Sigmoid colon (tissue), 7 donors: ENCODE results near the gene MED25. TPM values are rescaled to one million over a fixed set of nuclear protein-coding genes. Genes with fewer than 3 reads are reported as not detected.

Experiments
- DNase-seq: peaks from one replicate; pipeline ENCODE4 v3.0.0-alpha.2; 2019
- H3K27ac ChIP-seq, 4 donors: fragments of 200-600 bp; sonication (generic); one replicate each; pipeline ENCODE4 v1.5.1; 2016 to 2019; ENCODE audit warnings: mild to moderate bottlenecking in 1 of 4
- H3K27me3 ChIP-seq, 3 donors: fragments of 200-600 bp; sonication (generic); one replicate each; pipeline ENCODE4 v1.5.1; 2019; ENCODE audit warnings: mild to moderate bottlenecking in 1 of 3
- H3K36me3 ChIP-seq, 4 donors: fragments of 200-600 bp; sonication (generic); one replicate each; pipeline ENCODE4 v1.5.1; 2016 to 2019
- H3K4me1 ChIP-seq, 4 donors: fragments of 200-600 bp; sonication (generic); one replicate each; pipeline ENCODE4 v1.5.1; 2017 to 2019
- H3K4me3 ChIP-seq, 4 donors: fragments of 200-600 bp; sonication (generic); one replicate each; pipeline ENCODE4 v1.5.1; 2017 to 2019; ENCODE audit warnings: mild to moderate bottlenecking in 2 of 4, moderate library complexity in 1 of 4
- H3K9me3 ChIP-seq, 4 donors: fragments of 200-600 bp in 3 of 4; sonication (generic) in 3 of 4; one replicate each; pipeline versions ENCODE4 v1.5.1 to v1.6.1; 2013 to 2019
- EP300 ChIP-seq, 4 donors: sonication (generic); formaldehyde crosslinking; IDR thresholded peaks; one replicate each; pipeline ENCODE4 v1.6.1; 2017; ENCODE audit warnings: antibody characterized with exemption in 4 of 4
- POLR2A ChIP-seq, 2 donors: fragments of 450-650 bp; IDR thresholded peaks; one replicate each; pipeline ENCODE4 v1.6.1; 2016; ENCODE audit warnings: antibody characterized with exemption in 2 of 2, mild to moderate bottlenecking in 2 of 2, moderate library complexity in 2 of 2
- POLR2AphosphoS5 ChIP-seq, 4 donors: sonication (generic); formaldehyde crosslinking; IDR thresholded peaks; one replicate each; pipeline ENCODE4 v1.6.1; 2017; ENCODE audit warnings: antibody characterized with exemption in 4 of 4
- WGBS, 2 donors: extraction: QIAGEN DNeasy Blood & Tissue Kit; methylation state at CpG; one replicate each; pipeline ENCODE4 v1.1.7; 2013; 5-methylcytosine and 5-hydroxymethylcytosine counted together
- intact Hi-C: fragments of 100-400 bp; cut with DNase I; formaldehyde crosslinking; loops from one replicate; pipeline ENCODE4 v1.15.1; 2023
- polyA plus RNA-seq, 3 donors: library from polyadenylated mRNA; stranded (reverse); fragments of 200-250 nt; gene quantifications; one replicate each; pipeline ENCODE4 v1.2.3, GENCODE V29; 2013
- total RNA-seq, 4 donors: library from RNA; depleted of rRNA; stranded (reverse); fragments of >200 nt; gene quantifications; one replicate each; pipeline ENCODE4 v1.1.0, GENCODE V29; 2016
- TF ChIP-seq, protein P1 (sequence below), 4 experiments: fragments of 450-650 bp in 3 of 4; fragments of 200-600 bp in 1 of 4; IDR thresholded peaks; one replicate each; pipeline ENCODE4 v1.5.1; 2016 to 2019; ENCODE audit warnings: antibody characterized with exemption in 4 of 4, mild to moderate bottlenecking in 3 of 4, moderate library complexity in 2 of 4
- donor health status: healthy with polysubstance abuse.
- donor health status: Bipolar disorder and iron deficiency.
- donor health status: healthy.

The MED25 gene
- total and polyA plus RNA-seq, 7 donors = 17.8 to 45.4 (median 23.3) TPM

- TF ChIP-seq POLR2A (IDR thresholded peaks at IDR 0.05) = no peak
- no peak for TF ChIP-seq EP300 (IDR thresholded peaks at IDR 0.05)
- TF ChIP-seq, protein P1, sequence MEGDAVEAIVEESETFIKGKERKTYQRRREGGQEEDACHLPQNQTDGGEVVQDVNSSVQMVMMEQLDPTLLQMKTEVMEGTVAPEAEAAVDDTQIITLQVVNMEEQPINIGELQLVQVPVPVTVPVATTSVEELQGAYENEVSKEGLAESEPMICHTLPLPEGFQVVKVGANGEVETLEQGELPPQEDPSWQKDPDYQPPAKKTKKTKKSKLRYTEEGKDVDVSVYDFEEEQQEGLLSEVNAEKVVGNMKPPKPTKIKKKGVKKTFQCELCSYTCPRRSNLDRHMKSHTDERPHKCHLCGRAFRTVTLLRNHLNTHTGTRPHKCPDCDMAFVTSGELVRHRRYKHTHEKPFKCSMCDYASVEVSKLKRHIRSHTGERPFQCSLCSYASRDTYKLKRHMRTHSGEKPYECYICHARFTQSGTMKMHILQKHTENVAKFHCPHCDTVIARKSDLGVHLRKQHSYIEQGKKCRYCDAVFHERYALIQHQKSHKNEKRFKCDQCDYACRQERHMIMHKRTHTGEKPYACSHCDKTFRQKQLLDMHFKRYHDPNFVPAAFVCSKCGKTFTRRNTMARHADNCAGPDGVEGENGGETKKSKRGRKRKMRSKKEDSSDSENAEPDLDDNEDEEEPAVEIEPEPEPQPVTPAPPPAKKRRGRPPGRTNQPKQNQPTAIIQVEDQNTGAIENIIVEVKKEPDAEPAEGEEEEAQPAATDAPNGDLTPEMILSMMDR (IDR thresholded peaks at IDR 0.05) = no peak
- TF ChIP-seq POLR2AphosphoS5 (IDR thresholded peaks at IDR 0.05) = no peak
- intact Hi-C loops = no loop called here
- H3K4me1 ChIP-seq = peaks cover 0 to 54% (median 52%) of the 10 kb centered on the region in 4 donors
- H3K36me3 ChIP-seq = peaks cover 0 to 24% (median 5%) of the 10 kb centered on the region in 4 donors
- WGBS, 2 donors = 73 to 83% methylated on average over 15 of the region's 15 CpGs
- peak overlapping the region in 3 of 4 donors; percentile 55 to 64 (median 56) for H3K4me3 ChIP-seq
- H3K27me3 ChIP-seq = no peaks in the 10 kb centered on the region
- DNase-seq = peak; percentile 70
- H3K9me3 ChIP-seq = no peaks in the 10 kb centered on the region
- H3K27ac ChIP-seq = peak overlapping the region; percentile 91 to 96 (median 92)
Observed at GRCh38 chr19:49870309-49870901, 52.3 kb downstream of the MED25 start.

DNA sequence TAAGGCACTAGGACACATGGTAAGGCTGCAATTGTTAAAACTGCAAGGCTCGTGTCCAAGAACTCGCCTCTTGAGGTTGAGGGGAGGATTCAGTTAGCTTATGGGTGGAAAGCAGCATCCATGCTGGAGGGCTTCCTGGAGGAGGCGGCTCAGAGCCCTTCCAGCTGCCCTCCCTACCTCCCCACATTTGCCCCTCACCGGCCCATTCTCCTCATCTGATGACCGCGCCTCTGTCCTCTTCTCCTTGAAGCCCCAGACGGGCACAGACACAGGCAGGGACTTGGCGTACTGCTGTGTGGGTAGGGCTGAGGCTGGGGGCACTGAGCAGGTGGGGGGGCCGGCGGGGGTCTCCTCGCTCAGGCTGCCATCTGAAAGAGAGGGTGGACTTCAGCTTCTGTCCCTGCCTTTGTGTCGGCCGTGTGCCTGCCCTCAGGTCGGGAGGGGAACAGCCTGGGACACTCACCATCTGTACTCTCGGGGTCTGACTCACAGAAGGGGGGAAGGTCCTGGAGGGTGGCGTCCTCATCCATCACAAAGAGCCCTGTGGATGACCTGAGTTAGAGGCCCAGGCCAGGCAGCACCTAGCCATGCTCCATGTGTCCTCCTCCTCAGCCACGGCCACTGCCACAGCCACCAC is 53.4 kb downstream of the MED25 start:
- Histone ChIP-seq H3K4me3 (no peak overlapping the region), H3K36me3 (peaks cover 0 to 24% (median 5%) of the 10 kb centered on the region in 4 donors), H3K27ac (peak overlapping the region in 1 of 4 donors; percentile 96), H3K9me3 (no peaks in the 10 kb centered on the region), H3K4me1 (peaks cover 0 to 49% (median 47%) of the 10 kb centered on the region in 4 donors), H3K27me3 (no peaks in the 10 kb centered on the region)
- intact Hi-C loops = no loop called here
- 92 to 94% methylated on average over 17 of the region's 17 CpGs for WGBS, 2 donors
- DNase-seq = no peak
- TF ChIP-seq POLR2AphosphoS5 (IDR thresholded peaks at IDR 0.05) = no peak
- no peak for TF ChIP-seq EP300 (IDR thresholded peaks at IDR 0.05)
- TF ChIP-seq, protein P1 (IDR thresholded peaks at IDR 0.05) = no peak
- TF ChIP-seq POLR2A (IDR thresholded peaks at IDR 0.05) = no peak

- H3K27me3 ChIP-seq = no peaks in the 10 kb centered on the region
- peaks cover 0 to 44% (median 42%) of the 10 kb centered on the region in 4 donors for H3K4me1 ChIP-seq
- TF ChIP-seq, protein P1 (IDR thresholded peaks at IDR 0.05) = no peak
- TF ChIP-seq EP300 (IDR thresholded peaks at IDR 0.05) = no peak
- TF ChIP-seq POLR2AphosphoS5 (IDR thresholded peaks at IDR 0.05) = no peak
- TF ChIP-seq POLR2A (IDR thresholded peaks at IDR 0.05) = no peak
- no peak for DNase-seq
- peaks cover 0 to 24% (median 5%) of the 10 kb centered on the region in 4 donors for H3K36me3 ChIP-seq
- no peaks in the 10 kb centered on the region for H3K9me3 ChIP-seq
- 90 to 91% methylated on average over 27 of the region's 27 CpGs for WGBS, 2 donors
- H3K4me3 ChIP-seq = no peak overlapping the region
- no peak overlapping the region for H3K27ac ChIP-seq
- intact Hi-C loops = no loop called here
Observed at GRCh38 chr19:49872245-49873128, 54.4 kb downstream of the MED25 start.

DNA sequence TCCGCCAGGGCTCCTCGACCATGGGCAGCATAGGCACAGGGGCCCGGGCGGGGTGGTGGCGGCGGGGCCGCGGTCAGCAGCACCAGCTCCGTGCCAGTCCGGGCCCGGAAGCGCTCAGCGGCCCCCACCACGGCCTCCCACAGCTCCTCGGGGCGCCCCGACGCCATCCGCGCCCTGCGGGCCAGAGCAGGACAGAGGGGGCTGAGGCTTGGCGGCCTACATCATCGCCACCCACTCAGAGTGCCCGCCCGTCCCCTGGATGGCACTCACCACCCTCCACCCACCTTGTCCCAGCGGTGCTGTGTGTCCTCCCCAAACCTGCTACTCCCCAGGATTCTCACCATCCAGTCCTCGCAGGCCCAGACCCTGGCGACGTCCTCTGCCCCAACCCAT is 55.0 kb downstream of the MED25 start:
- Histone ChIP-seq H3K9me3 (no peaks in the 10 kb centered on the region), H3K27ac (no peak overlapping the region), H3K4me3 (no peak overlapping the region), H3K4me1 (peaks cover 0 to 44% (median 40%) of the 10 kb centered on the region in 4 donors), H3K27me3 (no peaks in the 10 kb centered on the region), H3K36me3 (peaks cover 0 to 24% (median 5%) of the 10 kb centered on the region in 4 donors)
- DNase-seq = no peak
- no peak for TF ChIP-seq POLR2A (IDR thresholded peaks at IDR 0.05)
- no peak for TF ChIP-seq EP300 (IDR thresholded peaks at IDR 0.05)
- TF ChIP-seq, protein P1 (IDR thresholded peaks at IDR 0.05) = no peak
- no peak for TF ChIP-seq POLR2AphosphoS5 (IDR thresholded peaks at IDR 0.05)
- intact Hi-C loops = no loop called here
- 93 to 95% methylated on average over 29 of the region's 29 CpGs for WGBS, 2 donors
